Smooth muscle cell (in vitro differentiated cells): ENCODE data around the gene DCBLD2. TPM values are rescaled to one million over a fixed set of nuclear protein-coding genes. Genes with fewer than 3 reads are reported as not detected.
A peak's percentile ranks its signal among the peaks of the same experiment; 100 is the strongest.

Experiments
- DNase-seq: peaks from one replicate; lab custom pipeline; 2025; ENCODE audit not compliant: unreplicated experiment; lab: John Stamatoyannopoulos, UW
- H2AFZ ChIP-seq: fragments of 200-600 bp; sonication (generic); 2 replicates; pipeline ENCODE4 v1.6.0; 2016; ENCODE audit warnings: antibody characterized with exemption, low read depth, mild to moderate bottlenecking
- H3F3A ChIP-seq: fragments of 200-600 bp; sonication (generic); 2 replicates; pipeline ENCODE4 v1.6.0; 2017; ENCODE audit warnings: antibody characterized with exemption, low read depth
- H3K27ac ChIP-seq: fragments of 200-600 bp; sonication (generic); 2 replicates; pipeline ENCODE4 v1.5.1; 2016; ENCODE audit warnings: low read depth, mild to moderate bottlenecking
- H3K27me3 ChIP-seq: fragments of 200-600 bp; sonication (generic); 2 replicates; pipeline ENCODE4 v1.6.1; 2016; ENCODE audit warnings: low read depth, mild to moderate bottlenecking
- H3K36me3 ChIP-seq: fragments of 200-600 bp; sonication (generic); 2 replicates; pipeline ENCODE4 v1.5.1; 2016; ENCODE audit warnings: low read depth
- H3K4me1 ChIP-seq: fragments of 200-600 bp; sonication (generic); 2 replicates; pipeline ENCODE4 v1.5.1; 2016; ENCODE audit warnings: low read depth
- H3K4me2 ChIP-seq: fragments of 200-600 bp; sonication (generic); 2 replicates; pipeline ENCODE4 v1.6.0; 2016; ENCODE audit warnings: mild to moderate bottlenecking
- H3K4me3 ChIP-seq: fragments of 200-600 bp; sonication (generic); 2 replicates; pipeline ENCODE4 v1.5.1; 2016; ENCODE audit warnings: mild to moderate bottlenecking
- H3K79me2 ChIP-seq: fragments of 200-600 bp; sonication (generic); 2 replicates; pipeline ENCODE4 v1.6.0; 2016; ENCODE audit warnings: low read depth, mild to moderate bottlenecking
- H3K9ac ChIP-seq: fragments of 200-600 bp; sonication (generic); 2 replicates; pipeline ENCODE4 v1.6.0; 2016; ENCODE audit warnings: low read depth
- H3K9me3 ChIP-seq: fragments of 200-600 bp; sonication (generic); replicated peaks from 2 replicates; pipeline ENCODE4 v1.5.1; 2016; ENCODE audit warnings: low read depth
- H4K20me1 ChIP-seq: fragments of 200-600 bp; sonication (generic); 2 replicates; pipeline ENCODE4 v1.6.0; 2016; ENCODE audit warnings: low read depth
- WGBS: methylation state at CpG from one replicate; pipeline ENCODE4 v1.1.7; 2016; ENCODE audit warnings: low lambda C conversion rate; 5-methylcytosine and 5-hydroxymethylcytosine counted together
- polyA plus RNA-seq: library from polyadenylated mRNA; unstranded; fragments of >200 nt; fragmentation: Nextera tagmentation; extraction: Ambion mirVana; gene quantifications from 2 replicates; pipeline ENCODE4 v1.2.1, GENCODE V29; 2016
- total RNA-seq: library from RNA; depleted of rRNA; stranded (reverse); fragments of >200 nt; gene quantifications from 2 replicates; pipeline ENCODE4 v1.2.3, GENCODE V29; 2014
- TF ChIP-seq, protein P1 (sequence below): fragments of 200-600 bp; sonication (generic); IDR thresholded peaks from 2 replicates; pipeline ENCODE4 v1.5.1; 2017; ENCODE audit warnings: borderline replicate concordance, mild to moderate bottlenecking, antibody characterized with exemption; ENCODE audit not compliant: insufficient read depth, poor library complexity, severe bottlenecking

Gene DCBLD2
- total and polyA plus RNA-seq, 2 experiments from 2014 or later: 39.9 to 111 TPM

DNA sequence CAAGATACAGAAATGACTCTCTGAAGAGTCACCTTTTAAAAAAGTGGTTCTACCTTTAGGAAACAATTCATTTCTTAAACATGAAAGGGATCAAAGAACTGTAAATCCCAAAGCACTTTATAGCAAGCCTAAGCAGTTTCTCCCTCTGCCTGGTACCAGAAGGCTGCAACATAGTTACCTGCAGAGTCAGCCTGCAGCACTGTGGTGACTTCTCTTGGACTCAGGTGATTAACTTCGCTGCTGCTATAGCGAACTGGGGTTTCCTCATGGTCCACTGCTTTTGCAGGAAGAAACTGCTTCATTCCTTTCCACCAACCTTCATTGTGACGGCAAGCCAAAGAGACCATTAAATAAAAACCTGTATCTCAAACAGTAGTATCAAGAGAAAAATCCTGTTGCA lies 101.1 kb downstream of the DCBLD2 start:
- Histone ChIP-seq H2AFZ (no peak overlapping the region), H3K36me3 (peaks cover 10% of the 10 kb centered on the region), H3F3A (peaks cover 6% of the 10 kb centered on the region), H3K9me3 (no peaks in the 10 kb centered on the region), H4K20me1 (no peaks in the 10 kb centered on the region), H3K4me1 (no peaks in the 10 kb centered on the region), H3K4me3 (no peak overlapping the region), H3K79me2 (no peaks in the 10 kb centered on the region), H3K27ac (no peak overlapping the region), H3K9ac (no peak overlapping the region), H3K27me3 (no peaks in the 10 kb centered on the region), H3K4me2 (no peak overlapping the region)
- TF ChIP-seq, protein P1, sequence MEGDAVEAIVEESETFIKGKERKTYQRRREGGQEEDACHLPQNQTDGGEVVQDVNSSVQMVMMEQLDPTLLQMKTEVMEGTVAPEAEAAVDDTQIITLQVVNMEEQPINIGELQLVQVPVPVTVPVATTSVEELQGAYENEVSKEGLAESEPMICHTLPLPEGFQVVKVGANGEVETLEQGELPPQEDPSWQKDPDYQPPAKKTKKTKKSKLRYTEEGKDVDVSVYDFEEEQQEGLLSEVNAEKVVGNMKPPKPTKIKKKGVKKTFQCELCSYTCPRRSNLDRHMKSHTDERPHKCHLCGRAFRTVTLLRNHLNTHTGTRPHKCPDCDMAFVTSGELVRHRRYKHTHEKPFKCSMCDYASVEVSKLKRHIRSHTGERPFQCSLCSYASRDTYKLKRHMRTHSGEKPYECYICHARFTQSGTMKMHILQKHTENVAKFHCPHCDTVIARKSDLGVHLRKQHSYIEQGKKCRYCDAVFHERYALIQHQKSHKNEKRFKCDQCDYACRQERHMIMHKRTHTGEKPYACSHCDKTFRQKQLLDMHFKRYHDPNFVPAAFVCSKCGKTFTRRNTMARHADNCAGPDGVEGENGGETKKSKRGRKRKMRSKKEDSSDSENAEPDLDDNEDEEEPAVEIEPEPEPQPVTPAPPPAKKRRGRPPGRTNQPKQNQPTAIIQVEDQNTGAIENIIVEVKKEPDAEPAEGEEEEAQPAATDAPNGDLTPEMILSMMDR: no peak
- no peak for DNase-seq
- 77% methylated on average over 3 of the region's 3 CpGs for WGBS

DNA sequence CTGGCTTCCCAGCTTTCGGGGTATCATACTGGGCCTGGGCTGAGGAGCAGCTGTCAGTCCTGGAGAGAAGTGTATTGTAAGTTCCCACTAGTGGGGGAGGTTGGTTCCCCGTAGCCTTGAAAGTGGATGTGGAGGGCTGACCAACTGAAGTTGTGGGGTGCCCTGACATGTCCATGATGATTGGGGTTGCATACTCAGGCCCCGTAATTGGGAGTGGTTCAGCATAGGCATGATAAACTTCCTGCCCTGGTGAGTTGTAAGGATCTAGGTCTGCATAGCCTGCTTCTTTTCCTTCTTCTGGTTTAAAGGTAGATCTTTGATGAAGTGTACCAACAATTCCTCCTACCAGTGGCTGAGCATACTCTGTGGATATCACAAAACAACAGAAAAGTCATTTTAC lies 102.0 kb downstream of the DCBLD2 start:
- Histone ChIP-seq H3K9ac (no peak overlapping the region), H4K20me1 (no peaks in the 10 kb centered on the region), H3K4me3 (no peak overlapping the region), H3K9me3 (no peaks in the 10 kb centered on the region), H3K4me1 (no peaks in the 10 kb centered on the region), H3F3A (peaks cover 6% of the 10 kb centered on the region), H3K27me3 (no peaks in the 10 kb centered on the region), H3K27ac (no peak overlapping the region), H3K79me2 (no peaks in the 10 kb centered on the region), H2AFZ (no peak overlapping the region), H3K4me2 (no peak overlapping the region), H3K36me3 (peaks cover 5% of the 10 kb centered on the region)
- WGBS: 98% methylated on average over 3 of the region's 3 CpGs
- TF ChIP-seq, protein P1: no peak
- no peak for DNase-seq

DNA sequence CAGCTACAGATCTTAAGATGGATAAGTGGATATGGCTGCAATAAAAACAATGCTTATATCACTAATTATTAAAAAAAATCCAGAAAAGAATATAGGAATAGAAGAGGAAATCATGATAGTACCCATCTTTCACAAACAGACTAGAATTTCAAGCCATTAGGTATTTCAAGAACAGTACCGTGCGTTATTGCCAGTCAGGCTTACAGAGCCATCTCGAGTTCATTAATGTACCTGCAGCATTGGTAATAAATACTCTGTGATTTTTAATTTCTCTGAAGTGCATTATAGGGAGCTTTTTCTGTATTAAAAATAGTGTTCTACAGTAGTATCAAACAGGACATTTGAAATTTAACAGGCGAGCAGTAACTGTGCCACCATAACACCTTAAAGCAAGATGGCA lies 102.7 kb downstream of the DCBLD2 start:
- DNase-seq: no peak
- Histone ChIP-seq H4K20me1 (no peaks in the 10 kb centered on the region), H3K27me3 (no peaks in the 10 kb centered on the region), H3K4me2 (no peak overlapping the region), H3K27ac (peak overlapping the region; percentile 48), H3K36me3 (peaks cover 5% of the 10 kb centered on the region), H3K4me3 (no peak overlapping the region), H2AFZ (no peak overlapping the region), H3K4me1 (no peaks in the 10 kb centered on the region), H3K9me3 (no peaks in the 10 kb centered on the region), H3F3A (peaks cover 6% of the 10 kb centered on the region), H3K9ac (no peak overlapping the region), H3K79me2 (no peaks in the 10 kb centered on the region)
- WGBS: 96% methylated on average over 4 of the region's 4 CpGs
- TF ChIP-seq, protein P1: no peak

DNA sequence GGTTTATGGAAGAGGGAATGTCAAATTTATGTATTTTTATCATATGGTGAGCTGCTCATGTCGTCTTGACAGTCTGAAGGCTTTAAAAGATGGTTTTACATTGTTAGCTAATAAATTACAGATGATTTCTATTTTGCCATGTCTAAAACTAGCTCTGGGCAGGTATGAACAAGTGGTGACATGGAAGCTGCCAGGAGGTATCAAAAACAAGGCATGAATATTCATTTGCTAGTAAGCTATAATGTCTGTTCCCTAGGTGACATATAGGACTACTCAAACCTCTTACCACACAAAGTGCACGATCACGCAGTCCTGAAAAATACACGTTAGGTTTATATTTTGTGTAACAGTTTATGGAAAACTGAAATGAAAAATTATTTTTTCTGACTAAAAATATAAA lies 103.6 kb downstream of the DCBLD2 start:
- no peaks in the 10 kb centered on the region for H3K27me3 ChIP-seq
- H3K4me2 ChIP-seq: no peak overlapping the region
- peaks cover 5% of the 10 kb centered on the region for H3K36me3 ChIP-seq
- WGBS: 93% methylated on average over 4 of the region's 4 CpGs
- H2AFZ ChIP-seq: no peak overlapping the region
- H3K27ac ChIP-seq: peak overlapping the region; percentile 48
- no peak overlapping the region for H3K9ac ChIP-seq
- no peaks in the 10 kb centered on the region for H3K79me2 ChIP-seq
- DNase-seq: no peak
- peaks cover 6% of the 10 kb centered on the region for H3F3A ChIP-seq
- no peaks in the 10 kb centered on the region for H4K20me1 ChIP-seq
- H3K4me3 ChIP-seq: no peak overlapping the region
- H3K4me1 ChIP-seq: no peaks in the 10 kb centered on the region
- H3K9me3 ChIP-seq: no peaks in the 10 kb centered on the region
- TF ChIP-seq, protein P1: no peak
